K562 (cell line): ENCODE data around the gene EZH2. TPM values are rescaled to one million over a fixed set of nuclear protein-coding genes. Genes with fewer than 3 reads are reported as not detected.

Source experiments
- BRF1 ChIP-seq: IDR thresholded peaks from 3 replicates; pipeline ENCODE4 v1.6.1; 2011; ENCODE audit warnings: borderline replicate concordance, mild to moderate bottlenecking; ENCODE audit not compliant: insufficient read length; ENCODE audit errors: extremely low read depth
- C11orf30 ChIP-seq: fragments of 450-650 bp; IDR thresholded peaks from 2 replicates; pipeline ENCODE4 v1.6.1; 2016; ENCODE audit warnings: low read depth, mild to moderate bottlenecking
- CBX1 ChIP-seq: sonication (generic); IDR thresholded peaks from 2 replicates; pipeline ENCODE4 v1.6.1; 2016; ENCODE audit warnings: antibody characterized with exemption, low read depth, mild to moderate bottlenecking
- CC2D1A ChIP-seq: fragments of 450-650 bp; IDR thresholded peaks from 2 replicates; pipeline ENCODE4 v1.6.1; 2017; ENCODE audit warnings: mild to moderate bottlenecking
- CHD2 ChIP-seq: IDR thresholded peaks from 2 replicates; pipeline ENCODE4 v1.6.1; 2011; ENCODE audit warnings: low read depth, low read length
- DDX20 ChIP-seq: fragments of 450-650 bp; IDR thresholded peaks from 2 replicates; pipeline ENCODE4 v1.6.1; 2016; ENCODE audit warnings: missing genetic modification characterization, low read depth, mild to moderate bottlenecking, missing compliant biosample characterization, moderate library complexity
- E2F5 ChIP-seq: sonication (generic); formaldehyde crosslinking; IDR thresholded peaks from 2 replicates; pipeline ENCODE4 v1.8.0; 2022; ENCODE audit warnings: mild to moderate bottlenecking, missing genetic modification reagents
- ELF4 ChIP-seq: fragments of 450-650 bp; formaldehyde crosslinking; IDR thresholded peaks from 2 replicates; pipeline ENCODE4 v1.4.0; 2022; ENCODE audit warnings: missing genetic modification characterization
- EZH2 ChIP-seq: IDR thresholded peaks from 2 replicates; pipeline ENCODE4 v1.6.1; 2012; ENCODE audit warnings: low read depth, mild to moderate bottlenecking, inconsistent platforms, low read length, borderline replicate concordance
- FOS ChIP-seq: IDR thresholded peaks from 3 replicates; pipeline ENCODE4 v1.6.1; 2011; ENCODE audit not compliant: insufficient read length; ENCODE audit errors: extremely low read depth
- HMG20A ChIP-seq: fragments of 450-650 bp; formaldehyde crosslinking; conservative IDR thresholded peaks from 2 replicates; pipeline ENCODE4 v1.4.0; 2020; ENCODE audit warnings: mild to moderate bottlenecking, mixed read lengths
- L3MBTL2 ChIP-seq: fragments of 450-650 bp; IDR thresholded peaks from 2 replicates; pipeline ENCODE4 v1.6.1; 2016; ENCODE audit warnings: mild to moderate bottlenecking, moderate library complexity
- NCOA4 ChIP-seq: fragments of 450-650 bp; IDR thresholded peaks from 2 replicates; pipeline ENCODE4 v1.6.1; 2018; ENCODE audit warnings: mild to moderate bottlenecking; ENCODE audit not compliant: partially characterized antibody
- PHF20 ChIP-seq: fragments of 450-650 bp; IDR thresholded peaks from 2 replicates; pipeline ENCODE4 v1.6.1; 2018; ENCODE audit not compliant: partially characterized antibody
- RB1 ChIP-seq: fragments of 450-650 bp; IDR thresholded peaks from 2 replicates; pipeline ENCODE4 v1.6.1; 2017; ENCODE audit warnings: low read depth, mild to moderate bottlenecking
- SMAD2 ChIP-seq: fragments of 150-350 bp; IDR thresholded peaks from 2 replicates; pipeline ENCODE4 v1.6.1; 2014; ENCODE audit warnings: low read depth, mild to moderate bottlenecking, low read length
- SP1 ChIP-seq: sonication (generic); formaldehyde crosslinking; IDR thresholded peaks from 2 replicates; pipeline ENCODE4 v1.8.1; 2022; ENCODE audit warnings: mild to moderate bottlenecking, missing genetic modification reagents
- STAT6 ChIP-seq: sonication (generic); formaldehyde crosslinking; IDR thresholded peaks from 2 replicates; pipeline ENCODE4 v1.8.1; 2023; ENCODE audit warnings: mild to moderate bottlenecking, missing genetic modification reagents
- TSC22D4 ChIP-seq: fragments of 450-650 bp; IDR thresholded peaks from 2 replicates; pipeline ENCODE4 v1.6.1; 2016; ENCODE audit warnings: missing genetic modification characterization, missing biosample characterization, control low read depth
- ZNF384 ChIP-seq: IDR thresholded peaks from 2 replicates; pipeline ENCODE4 v1.6.1; 2012; ENCODE audit warnings: low read depth, low read length, improper control_type of control experiment
- ZNF444 ChIP-seq: fragments of 250-450 bp; sonication (Bioruptor Pico); IDR thresholded peaks from 2 replicates; pipeline ENCODE4 v1.4.0; 2020; ENCODE audit warnings: mild to moderate bottlenecking, moderate library complexity
- ZNF75A ChIP-seq: fragments of 450-650 bp; formaldehyde crosslinking; IDR thresholded peaks from 2 replicates; pipeline ENCODE4 v1.4.0; 2020; ENCODE audit warnings: mild to moderate bottlenecking
- ZNF77 ChIP-seq: fragments of 250-450 bp; sonication (Bioruptor Pico); IDR thresholded peaks from 2 replicates; pipeline ENCODE4 v1.5.0; 2020
- polyA plus RNA-seq, 8 experiments: library from polyadenylated mRNA; depleted of rRNA in 4 of 8; stranded (reverse) in 5 of 8; unstranded in 3 of 8; fragments of >200 nt; fragmentation: Nextera tagmentation in 2 of 8; fragmentation: Illumina TruSeq in 1 of 8; extraction: Ambion mirVana in 2 of 8; extraction: Trizol in 1 of 8; gene quantifications; 2 replicates each; pipeline versions ENCODE4 v1.2.1 to v1.2.3, GENCODE V29; 2011 to 2014; ENCODE audit warnings: inconsistent platforms in 1 of 8, missing spikeins in 1 of 8
- total RNA-seq, 7 experiments: library from RNA; depleted of rRNA in 6 of 7; stranded (reverse); fragments of >200 nt in 6 of 7; fragmentation: Illumina TruSeq in 2 of 7; extraction: Trizol in 2 of 7; gene quantifications; 2 replicates each; pipeline versions ENCODE4 v1.2.1 to v1.2.3, GENCODE V29; 2011 to 2021; ENCODE audit warnings: low replicate concordance in 1 of 7
- TF ChIP-seq, protein P1 (sequence below): IDR thresholded peaks from 3 replicates; pipeline ENCODE4 v1.6.1; 2011; ENCODE audit warnings: borderline replicate concordance, mild to moderate bottlenecking; ENCODE audit not compliant: insufficient read length, insufficient read depth
- TF ChIP-seq, protein P2 (sequence below): sonication (generic); formaldehyde crosslinking; IDR thresholded peaks from 2 replicates; pipeline ENCODE4 v1.8.1; 2023; ENCODE audit warnings: mild to moderate bottlenecking, missing genetic modification reagents, moderate library complexity

EZH2 gene
- total and polyA plus RNA-seq, 9 of the 15 experiments (the other 6 are each of a cell fraction or from before 2014, with no cell fraction given) = 48.7 to 175 (median 98.6) TPM

GRCh38 chr7:148847815-148848734 is 36.0 kb downstream of the EZH2 start (continued):
- no peak for TF ChIP-seq EZH2
- TF ChIP-seq C11orf30 = no peak
- no peak for TF ChIP-seq BRF1
- no peak for TF ChIP-seq CBX1
- TF ChIP-seq ELF4 (CRISPR knock-in tag) = peak; percentile 28; the same call in 1 of the 2 replicates
- no peak for TF ChIP-seq DDX20
- TF ChIP-seq ZNF77 (CRISPR knock-in tag) = no peak
- no peak for TF ChIP-seq RB1
- TF ChIP-seq ZNF444 (CRISPR knock-in tag) = no peak; the same call in 1 of the 2 replicates
- no peak for TF ChIP-seq PHF20
- no peak for TF ChIP-seq L3MBTL2
- no peak for TF ChIP-seq SMAD2
- no peak for TF ChIP-seq TSC22D4 (tag)
- TF ChIP-seq FOS = no peak
- TF ChIP-seq NCOA4 = no peak
- TF ChIP-seq E2F5 (CRISPR knock-in tag) = no peak
- TF ChIP-seq CHD2 = no peak
- TF ChIP-seq CC2D1A = peak; percentile 61; the same call in 1 of the 2 replicates
- TF ChIP-seq SP1 (CRISPR knock-in tag) = peak; percentile 36; the same call in 1 of the 2 replicates
- TF ChIP-seq, protein P1, sequence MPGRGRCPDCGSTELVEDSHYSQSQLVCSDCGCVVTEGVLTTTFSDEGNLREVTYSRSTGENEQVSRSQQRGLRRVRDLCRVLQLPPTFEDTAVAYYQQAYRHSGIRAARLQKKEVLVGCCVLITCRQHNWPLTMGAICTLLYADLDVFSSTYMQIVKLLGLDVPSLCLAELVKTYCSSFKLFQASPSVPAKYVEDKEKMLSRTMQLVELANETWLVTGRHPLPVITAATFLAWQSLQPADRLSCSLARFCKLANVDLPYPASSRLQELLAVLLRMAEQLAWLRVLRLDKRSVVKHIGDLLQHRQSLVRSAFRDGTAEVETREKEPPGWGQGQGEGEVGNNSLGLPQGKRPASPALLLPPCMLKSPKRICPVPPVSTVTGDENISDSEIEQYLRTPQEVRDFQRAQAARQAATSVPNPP = no peak
- no peak for TF ChIP-seq ZNF75A
- TF ChIP-seq HMG20A (CRISPR knock-in tag) = no peak
- no peak for TF ChIP-seq ZNF384
- TF ChIP-seq, protein P2, sequence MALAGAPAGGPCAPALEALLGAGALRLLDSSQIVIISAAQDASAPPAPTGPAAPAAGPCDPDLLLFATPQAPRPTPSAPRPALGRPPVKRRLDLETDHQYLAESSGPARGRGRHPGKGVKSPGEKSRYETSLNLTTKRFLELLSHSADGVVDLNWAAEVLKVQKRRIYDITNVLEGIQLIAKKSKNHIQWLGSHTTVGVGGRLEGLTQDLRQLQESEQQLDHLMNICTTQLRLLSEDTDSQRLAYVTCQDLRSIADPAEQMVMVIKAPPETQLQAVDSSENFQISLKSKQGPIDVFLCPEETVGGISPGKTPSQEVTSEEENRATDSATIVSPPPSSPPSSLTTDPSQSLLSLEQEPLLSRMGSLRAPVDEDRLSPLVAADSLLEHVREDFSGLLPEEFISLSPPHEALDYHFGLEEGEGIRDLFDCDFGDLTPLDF = no peak
- no peak for TF ChIP-seq STAT6 (CRISPR knock-in tag)
